GM12892 (cell line): ENCODE results near the gene CACNA1C.

Experiments used
- POLR2A ChIP-seq: IDR thresholded peaks from 2 replicates; pipeline ENCODE4 v1.6.1; 2011; ENCODE audit warnings: low read depth, low read length, control low read depth
- POLR2AphosphoS5 ChIP-seq: IDR thresholded peaks from 2 replicates; pipeline ENCODE4 v1.6.1; 2011; ENCODE audit warnings: low read depth, low read length, control low read depth
- TAF1 ChIP-seq: IDR thresholded peaks from 2 replicates; pipeline ENCODE4 v1.6.1; 2011; ENCODE audit warnings: low read depth, mild to moderate bottlenecking, control low read depth, low read length, borderline replicate concordance

- TF ChIP-seq POLR2A = no peak
- no peak for TF ChIP-seq POLR2AphosphoS5
- TF ChIP-seq TAF1 = no peak
Observed at GRCh38 chr12:2644683-2645405, 592.1 kb downstream of the CACNA1C start.
